HEK293 (cell line): Measurements from ENCODE around the gene NLRP6.

ENCODE experiments used
- CTCF ChIA-PET: fragments of 350-600 bp; formaldehyde crosslinking; extraction: SDS; loops from one replicate; lab custom pipeline; 2021; ENCODE audit warnings: antibody characterized with exemption; lab: Yijun Ruan, JAX
- POLR2A ChIA-PET: fragments of 300-600 bp; formaldehyde crosslinking; extraction: SDS; loops from one replicate; lab custom pipeline; 2020; ENCODE audit warnings: antibody characterized with exemption, inconsistent platforms; lab: Yijun Ruan, JAX
- H3K27ac ChIP-seq: fragments of 200-500 bp; sonication (Bioruptor generic); 2 replicates; pipeline ENCODE4 v1.5.1; 2014; ENCODE audit warnings: low read depth, low read length, control low read depth, inconsistent platforms; ENCODE audit errors: extremely low read depth
- H3K36me3 ChIP-seq, 2 experiments: fragments of 200-500 bp in 1 of 2; sonication (Bioruptor generic) in 1 of 2; 1 replicate in 1 of 2; 2 replicates in 1 of 2; pipeline ENCODE4 v1.5.1; 2014 to 2017; ENCODE audit warnings: inconsistent platforms in 2 of 2, low read length in 2 of 2; ENCODE audit not compliant: control insufficient read depth in 2 of 2, insufficient read depth in 1 of 2
- H3K4me1 ChIP-seq: fragments of 200-500 bp; sonication (Bioruptor generic); 2 replicates; pipeline ENCODE4 v1.5.1; 2014; ENCODE audit warnings: mild to moderate bottlenecking, low read length, inconsistent platforms; ENCODE audit not compliant: control insufficient read depth, insufficient read depth
- H3K4me3 ChIP-seq: 2 replicates; pipeline ENCODE4 v1.5.1; 2011; ENCODE audit warnings: low read depth, mild to moderate bottlenecking, control low read depth, low read length, moderate library complexity
- H3K9me3 ChIP-seq: fragments of 200-500 bp; sonication (Bioruptor generic); 2 replicates; pipeline ENCODE4 v1.5.1; 2014; ENCODE audit warnings: low read depth, low read length, inconsistent platforms; ENCODE audit not compliant: control insufficient read depth, insufficient read depth
- GLIS1 ChIP-seq: fragments of 450-650 bp; formaldehyde crosslinking; IDR thresholded peaks from 2 replicates; pipeline ENCODE4 v1.5.1; 2016; ENCODE audit warnings: missing biosample characterization, missing genetic modification characterization
- KLF17 ChIP-seq: fragments of 450-650 bp; formaldehyde crosslinking; IDR thresholded peaks from 2 replicates; pipeline ENCODE4 v1.5.1; 2016; ENCODE audit warnings: missing biosample characterization, missing genetic modification characterization
- OVOL3 ChIP-seq: fragments of 450-650 bp; formaldehyde crosslinking; IDR thresholded peaks from 2 replicates; pipeline ENCODE4 v1.5.1; 2016; ENCODE audit warnings: missing biosample characterization, missing genetic modification characterization
- ZBTB49 ChIP-seq: fragments of 450-650 bp; formaldehyde crosslinking; IDR thresholded peaks from 2 replicates; pipeline ENCODE4 v1.5.1; 2016; ENCODE audit warnings: missing biosample characterization, missing genetic modification characterization, low read depth
- ZIC2 ChIP-seq: fragments of 450-650 bp; formaldehyde crosslinking; IDR thresholded peaks from 2 replicates; pipeline ENCODE4 v1.5.1; 2016; ENCODE audit warnings: missing biosample characterization, missing genetic modification characterization
- ZNF132 ChIP-seq: fragments of 450-650 bp; formaldehyde crosslinking; IDR thresholded peaks from 2 replicates; pipeline ENCODE4 v1.5.1; 2017; ENCODE audit warnings: missing biosample characterization, missing genetic modification characterization, borderline replicate concordance
- ZNF16 ChIP-seq: fragments of 450-650 bp; formaldehyde crosslinking; IDR thresholded peaks from 2 replicates; pipeline ENCODE4 v1.5.1; 2016; ENCODE audit warnings: low read depth, missing biosample characterization, missing genetic modification characterization
- ZNF19 ChIP-seq: fragments of 450-650 bp; formaldehyde crosslinking; IDR thresholded peaks from 2 replicates; pipeline ENCODE4; 2016; ENCODE audit warnings: missing biosample characterization, missing genetic modification characterization, low read depth
- ZNF2 ChIP-seq: fragments of 450-650 bp; formaldehyde crosslinking; IDR thresholded peaks from 2 replicates; pipeline ENCODE4 v1.5.1; 2016; ENCODE audit warnings: missing biosample characterization, missing genetic modification characterization
- ZNF266 ChIP-seq: fragments of 450-650 bp; formaldehyde crosslinking; IDR thresholded peaks from 2 replicates; pipeline ENCODE4 v1.5.1; 2016; ENCODE audit warnings: missing biosample characterization, missing genetic modification characterization, low read depth
- ZNF48 ChIP-seq: fragments of 450-650 bp; formaldehyde crosslinking; IDR thresholded peaks from 2 replicates; pipeline ENCODE4 v1.5.1; 2016; ENCODE audit warnings: missing biosample characterization, missing genetic modification characterization
- TF ChIP-seq, protein P1 (sequence below): fragments of 450-650 bp; formaldehyde crosslinking; IDR thresholded peaks from 2 replicates; pipeline ENCODE4 v1.5.1; 2016; ENCODE audit warnings: missing biosample characterization, missing genetic modification characterization, borderline replicate concordance
- TF ChIP-seq, protein P2 (sequence below): fragments of 450-650 bp; formaldehyde crosslinking; IDR thresholded peaks from 2 replicates; pipeline ENCODE4 v1.5.1; 2016; ENCODE audit warnings: missing biosample characterization, missing genetic modification characterization, low read depth

The NLRP6 gene

GRCh38 chr11:325796-326591 lies 47.8 kb downstream of the NLRP6 start:
- Histone ChIP-seq H3K9me3 (no peaks in the 10 kb centered on the region), H3K36me3 (no peaks in the 10 kb centered on the region), H3K27ac (no peak overlapping the region), H3K4me1 (no peaks in the 10 kb centered on the region), H3K4me3 (no peak overlapping the region)
- POLR2A ChIA-PET = interaction anchor here (1.6 kb wide), 1 partner anchor 30 kb away, joined by 5 read pairs; no protein-coding TSS in a partner anchor
- TF ChIP-seq ZNF48 (tag by site-specific recombination) = no peak
- no peak for TF ChIP-seq GLIS1 (tag by site-specific recombination)
- 0 out of 2 replicates have a peak, but pooled peaks have one; percentile 56 for TF ChIP-seq ZIC2 (tag by site-specific recombination)
- TF ChIP-seq ZNF19 (tag by site-specific recombination) = no peak
- TF ChIP-seq, protein P1, sequence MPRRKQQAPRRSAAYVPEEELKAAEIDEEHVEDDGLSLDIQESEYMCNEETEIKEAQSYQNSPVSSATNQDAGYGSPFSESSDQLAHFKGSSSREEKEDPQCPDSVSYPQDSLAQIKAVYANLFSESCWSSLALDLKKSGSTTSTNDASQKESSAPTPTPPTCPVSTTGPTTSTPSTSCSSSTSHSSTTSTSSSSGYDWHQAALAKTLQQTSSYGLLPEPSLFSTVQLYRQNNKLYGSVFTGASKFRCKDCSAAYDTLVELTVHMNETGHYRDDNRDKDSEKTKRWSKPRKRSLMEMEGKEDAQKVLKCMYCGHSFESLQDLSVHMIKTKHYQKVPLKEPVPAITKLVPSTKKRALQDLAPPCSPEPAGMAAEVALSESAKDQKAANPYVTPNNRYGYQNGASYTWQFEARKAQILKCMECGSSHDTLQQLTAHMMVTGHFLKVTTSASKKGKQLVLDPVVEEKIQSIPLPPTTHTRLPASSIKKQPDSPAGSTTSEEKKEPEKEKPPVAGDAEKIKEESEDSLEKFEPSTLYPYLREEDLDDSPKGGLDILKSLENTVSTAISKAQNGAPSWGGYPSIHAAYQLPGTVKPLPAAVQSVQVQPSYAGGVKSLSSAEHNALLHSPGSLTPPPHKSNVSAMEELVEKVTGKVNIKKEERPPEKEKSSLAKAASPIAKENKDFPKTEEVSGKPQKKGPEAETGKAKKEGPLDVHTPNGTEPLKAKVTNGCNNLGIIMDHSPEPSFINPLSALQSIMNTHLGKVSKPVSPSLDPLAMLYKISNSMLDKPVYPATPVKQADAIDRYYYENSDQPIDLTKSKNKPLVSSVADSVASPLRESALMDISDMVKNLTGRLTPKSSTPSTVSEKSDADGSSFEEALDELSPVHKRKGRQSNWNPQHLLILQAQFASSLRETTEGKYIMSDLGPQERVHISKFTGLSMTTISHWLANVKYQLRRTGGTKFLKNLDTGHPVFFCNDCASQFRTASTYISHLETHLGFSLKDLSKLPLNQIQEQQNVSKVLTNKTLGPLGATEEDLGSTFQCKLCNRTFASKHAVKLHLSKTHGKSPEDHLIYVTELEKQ (tag by site-specific recombination) = no peak
- no peak for TF ChIP-seq ZBTB49 (tag by site-specific recombination)
- TF ChIP-seq KLF17 (tag by site-specific recombination) = no peak
- no peak for TF ChIP-seq OVOL3 (tag by site-specific recombination)
- CTCF ChIA-PET = no interaction called here

- CTCF ChIA-PET = no interaction called here
- POLR2A ChIA-PET = no interaction called here
- Histone ChIP-seq H3K9me3 (no peaks in the 10 kb centered on the region), H3K4me3 (no peak overlapping the region), H3K27ac (no peak overlapping the region), H3K4me1 (no peaks in the 10 kb centered on the region), H3K36me3 (no peaks in the 10 kb centered on the region)
- TF ChIP-seq ZIC2 (tag by site-specific recombination) (peak; percentile 2; the same call in 1 of the 2 replicates), ZNF2 (tag by site-specific recombination) (no peak), ZNF132 (tag by site-specific recombination) (no peak)
Measured at GRCh38 chr11:326592-326841, 48.3 kb downstream of the NLRP6 start.

DNA sequence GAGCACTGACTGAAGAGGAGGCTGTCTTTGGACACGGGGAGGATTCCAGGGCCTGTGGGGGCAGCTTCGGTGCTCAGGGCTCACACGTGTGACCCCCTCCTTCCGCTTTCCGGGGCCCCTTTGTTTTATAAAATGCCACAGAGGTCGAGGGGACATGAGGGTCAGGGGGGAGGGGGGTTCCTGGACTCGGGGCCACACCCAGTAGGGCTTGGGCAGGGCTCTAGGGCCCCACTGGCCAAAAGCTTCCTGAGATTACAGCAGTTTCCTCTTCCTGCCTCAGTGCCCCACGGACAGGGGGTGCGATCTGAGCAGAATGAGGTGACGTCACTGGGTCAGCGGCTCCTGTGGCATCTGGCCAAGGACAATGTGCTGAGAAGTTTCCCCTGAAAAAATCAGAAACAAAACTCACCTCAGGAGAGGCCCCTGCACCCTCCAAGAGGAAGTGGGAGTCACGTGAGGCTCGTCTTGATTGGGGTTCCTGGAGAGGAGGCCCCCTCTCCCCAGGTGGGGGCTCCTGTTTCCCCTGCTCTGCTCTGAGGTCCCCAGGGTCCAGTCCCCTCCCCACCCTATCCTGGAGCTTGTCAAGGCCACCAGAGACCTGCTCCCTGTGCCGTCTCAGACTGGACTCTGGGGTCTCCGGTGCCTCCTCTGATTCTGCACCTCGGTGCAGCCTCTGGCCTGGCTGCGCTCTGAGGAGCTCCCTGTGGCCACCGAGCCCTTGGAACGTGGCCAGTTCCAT lies 48.8 kb downstream of the NLRP6 start:
- Histone ChIP-seq H3K4me3 (no peak overlapping the region), H3K9me3 (no peaks in the 10 kb centered on the region), H3K36me3 (no peaks in the 10 kb centered on the region), H3K27ac (no peak overlapping the region), H3K4me1 (no peaks in the 10 kb centered on the region)
- TF ChIP-seq ZNF266 (tag by site-specific recombination) (no peak), ZNF16 (tag by site-specific recombination) (no peak)
- TF ChIP-seq, protein P2, sequence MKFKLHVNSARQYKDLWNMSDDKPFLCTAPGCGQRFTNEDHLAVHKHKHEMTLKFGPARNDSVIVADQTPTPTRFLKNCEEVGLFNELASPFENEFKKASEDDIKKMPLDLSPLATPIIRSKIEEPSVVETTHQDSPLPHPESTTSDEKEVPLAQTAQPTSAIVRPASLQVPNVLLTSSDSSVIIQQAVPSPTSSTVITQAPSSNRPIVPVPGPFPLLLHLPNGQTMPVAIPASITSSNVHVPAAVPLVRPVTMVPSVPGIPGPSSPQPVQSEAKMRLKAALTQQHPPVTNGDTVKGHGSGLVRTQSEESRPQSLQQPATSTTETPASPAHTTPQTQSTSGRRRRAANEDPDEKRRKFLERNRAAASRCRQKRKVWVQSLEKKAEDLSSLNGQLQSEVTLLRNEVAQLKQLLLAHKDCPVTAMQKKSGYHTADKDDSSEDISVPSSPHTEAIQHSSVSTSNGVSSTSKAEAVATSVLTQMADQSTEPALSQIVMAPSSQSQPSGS = peak; percentile 27; the same call in 1 of the 2 replicates
- TF ChIP-seq, protein P1 (tag by site-specific recombination) = no peak
- ChIA-PET CTCF (interaction anchor here (0.8 to 1.1 kb wide), 2 partner anchors 17 to 46 kb away, joined by 3 to 5 read pairs; no protein-coding TSS in a partner anchor), POLR2A (no interaction called here)
